Right lobe of liver (tissue), 4 donors: ENCODE measurements around the gene KCNK16.

Source experiments
- CTCF ChIP-seq, 4 donors: fragments of 200-600 bp in 3 of 4; fragments of 450-650 bp in 1 of 4; IDR thresholded peaks; one replicate each; pipeline versions ENCODE4 v1.5.1 to v1.8.0; 2016 to 2022; ENCODE audit warnings: antibody characterized with exemption in 4 of 4, mild to moderate bottlenecking in 2 of 4
- POLR2A ChIP-seq: fragments of 450-650 bp; IDR thresholded peaks from one replicate; pipeline ENCODE4 v1.6.1; 2017; ENCODE audit warnings: antibody characterized with exemption, mild to moderate bottlenecking
- donor health status: DM: no; HTN: no; CAD: no.
- donor health status: DM: no; HTN: no; CAD: no.
- donor health status: DM: no; HTN: yes; CAD: no.

- TF ChIP-seq CTCF (IDR thresholded peaks at IDR 0.05) (no peak), POLR2A (no peak)
Measured at GRCh38 chr6:39353698-39354315, 31.3 kb upstream of the KCNK16 start.
